Chondrocyte (in vitro differentiated cells): Measurements from ENCODE around the gene SRCIN1. TPM values are rescaled to one million over a fixed set of nuclear protein-coding genes. Genes with fewer than 3 reads are reported as not detected.
"Not testable (repeated sequence)": the region's sequence is repeated elsewhere in the genome, so short reads cannot be mapped to it uniquely, and the experiment has no call there.

Experiments used
- DNase-seq: peaks from one replicate; pipeline ENCODE4 v3.0.0; 2021; ENCODE audit warnings: mixed read lengths, low spot score
- H3K27ac Mint-ChIP-seq: one replicate; pipeline ENCODE4 v1.8.0; 2021; ENCODE audit warnings: mild to moderate bottlenecking, moderate library complexity, mixed read lengths; ENCODE audit not compliant: unreplicated experiment
- H3K27me3 Mint-ChIP-seq: 2 replicates; pipeline ENCODE4 v1.8.0; 2021; ENCODE audit warnings: low read depth, mixed read lengths
- H3K36me3 Mint-ChIP-seq: 2 replicates; pipeline ENCODE4 v1.8.0; 2021; ENCODE audit warnings: low read depth, mixed read lengths
- H3K4me1 Mint-ChIP-seq: 2 replicates; pipeline ENCODE4 v1.8.0; 2021; ENCODE audit warnings: low read depth, mild to moderate bottlenecking, mixed read lengths
- H3K4me3 Mint-ChIP-seq: one replicate; pipeline ENCODE4 v1.8.0; 2021; ENCODE audit warnings: mild to moderate bottlenecking, moderate library complexity, mixed read lengths; ENCODE audit not compliant: unreplicated experiment
- H3K9me3 Mint-ChIP-seq: 2 replicates; pipeline ENCODE4 v1.8.0; 2021; ENCODE audit warnings: low read depth, mixed read lengths
- CTCF ChIP-seq: fragments of 200-600 bp; sonication (generic); IDR thresholded peaks from 2 replicates; pipeline ENCODE4 v1.5.0; 2021; ENCODE audit warnings: antibody characterized with exemption, mild to moderate bottlenecking, moderate library complexity
- total RNA-seq: library from RNA; stranded (reverse); gene quantifications from 3 replicates; pipeline ENCODE4 v1.2.1, GENCODE V29; 2021

The SRCIN1 gene
- total RNA-seq, 1 donor from 2014 or later: 0.30 TPM

DNA sequence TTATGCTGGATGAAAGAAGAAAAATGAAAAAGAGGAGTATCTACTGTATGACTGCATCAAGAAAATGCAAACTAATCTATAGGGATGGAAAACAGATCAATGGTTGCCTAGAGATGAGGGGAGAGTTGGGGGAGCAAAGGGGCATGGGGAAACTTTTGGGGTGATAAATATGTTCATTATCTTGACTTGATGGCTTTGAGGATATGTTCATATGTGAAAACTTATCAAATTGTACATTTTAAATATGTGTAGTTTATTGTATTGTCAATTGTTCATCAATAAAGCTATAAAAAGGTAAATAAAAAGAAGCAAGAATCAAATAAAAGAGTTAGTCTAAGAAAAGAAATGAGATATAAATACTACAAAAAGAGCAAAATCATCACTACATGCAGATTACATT lies 19.7 kb upstream of the SRCIN1 start:
- no peaks in the 10 kb centered on the region for H3K9me3 Mint-ChIP-seq
- no peak overlapping the region for H3K4me3 Mint-ChIP-seq
- H3K27ac Mint-ChIP-seq: no peak overlapping the region
- TF ChIP-seq CTCF: no peak
- DNase-seq: no peak
- H3K4me1 Mint-ChIP-seq: no peaks in the 10 kb centered on the region
- peaks cover 42% of the 10 kb centered on the region for H3K27me3 Mint-ChIP-seq
- H3K36me3 Mint-ChIP-seq: no peaks in the 10 kb centered on the region

DNA sequence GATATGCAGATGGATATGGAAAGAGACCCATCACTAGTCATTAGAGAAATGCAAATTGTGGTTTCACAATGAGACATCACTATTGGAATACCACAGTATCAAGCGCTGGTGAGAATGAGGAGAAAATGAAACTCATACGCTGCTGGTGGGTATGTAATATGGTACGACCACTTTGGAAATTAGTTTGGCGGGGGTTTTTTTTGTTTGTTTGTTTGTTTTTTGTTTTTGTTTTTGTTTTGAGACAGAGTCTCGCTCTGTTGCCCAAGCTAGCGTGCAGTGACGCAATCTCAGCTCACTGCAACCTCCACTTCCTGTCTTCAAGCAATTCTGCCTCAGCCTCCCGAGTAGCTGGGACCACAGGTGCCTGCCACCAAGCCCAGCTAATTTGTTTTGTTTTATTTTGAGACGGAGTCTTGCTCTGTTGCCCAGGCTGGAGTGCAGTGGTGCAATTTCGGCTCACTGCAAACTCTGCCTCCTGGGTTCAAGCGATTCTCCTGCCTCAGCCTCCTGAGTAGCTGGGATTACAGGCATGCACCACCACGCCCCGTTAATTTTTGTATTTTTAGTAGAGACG lies 19.1 kb upstream of the SRCIN1 start:
- DNase-seq: peak; percentile 14
- peaks cover 47% of the 10 kb centered on the region for H3K27me3 Mint-ChIP-seq
- H3K4me3 Mint-ChIP-seq, H3K27ac Mint-ChIP-seq, H3K4me1 Mint-ChIP-seq, H3K9me3 Mint-ChIP-seq, H3K36me3 Mint-ChIP-seq: not testable (repeated sequence)

- TF ChIP-seq CTCF: no peak
- H3K4me3 Mint-ChIP-seq: no peak overlapping the region
- H3K27me3 Mint-ChIP-seq: peaks cover 57% of the 10 kb centered on the region
- no peaks in the 10 kb centered on the region for H3K36me3 Mint-ChIP-seq
- no peak overlapping the region for H3K27ac Mint-ChIP-seq
- no peaks in the 10 kb centered on the region for H3K4me1 Mint-ChIP-seq
- no peaks in the 10 kb centered on the region for H3K9me3 Mint-ChIP-seq
- no peak for DNase-seq
These were observed 15.8 kb upstream of the SRCIN1 start for GRCh38 chr17:38621538-38621937.

DNA sequence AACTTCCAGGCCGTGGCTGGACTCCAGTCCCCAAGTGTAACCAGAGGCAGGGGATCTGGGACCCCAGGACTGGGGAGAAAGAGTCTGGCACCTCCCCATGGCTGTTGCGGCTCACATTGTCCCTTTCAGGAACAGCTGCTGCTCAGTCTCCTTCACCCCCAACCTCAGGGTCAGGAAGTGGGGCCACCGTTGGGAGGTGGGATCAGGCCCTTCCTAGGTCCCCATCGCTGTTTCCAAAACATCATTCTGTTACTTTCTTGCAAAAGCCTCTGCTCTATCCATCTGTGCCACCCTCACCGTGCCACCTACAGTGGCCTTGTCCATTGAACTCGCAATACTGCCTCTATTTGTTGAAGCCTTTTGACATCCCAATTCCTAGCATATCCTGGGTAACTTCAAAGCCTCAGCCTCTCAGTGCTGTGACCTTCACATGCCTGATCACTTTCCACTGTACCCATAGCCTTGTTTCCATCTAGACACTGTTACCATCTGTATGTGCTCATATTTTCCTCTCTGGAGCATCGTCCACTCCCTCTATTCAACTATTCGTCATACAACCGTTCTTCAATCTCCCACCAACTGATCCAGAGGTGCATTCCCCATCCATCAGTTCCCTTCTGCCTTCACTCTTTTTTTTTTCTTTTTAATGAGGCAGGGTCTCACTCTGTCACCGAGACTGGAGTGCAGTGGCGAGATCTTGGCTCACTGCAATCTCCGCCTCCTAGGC lies 15.0 kb upstream of the SRCIN1 start:
- Mint-ChIP-seq H3K36me3 (no peaks in the 10 kb centered on the region), H3K4me1 (no peaks in the 10 kb centered on the region), H3K27me3 (peaks cover 57% of the 10 kb centered on the region), H3K27ac (no peak overlapping the region), H3K9me3 (no peaks in the 10 kb centered on the region), H3K4me3 (no peak overlapping the region)
- DNase-seq: peak; percentile 25
- no peak for TF ChIP-seq CTCF

- no peak overlapping the region for H3K4me3 Mint-ChIP-seq
- no peaks in the 10 kb centered on the region for H3K9me3 Mint-ChIP-seq
- DNase-seq: peak; percentile 29
- no peaks in the 10 kb centered on the region for H3K4me1 Mint-ChIP-seq
- TF ChIP-seq CTCF: no peak
- peaks cover 52% of the 10 kb centered on the region for H3K27me3 Mint-ChIP-seq
- no peak overlapping the region for H3K27ac Mint-ChIP-seq
- no peaks in the 10 kb centered on the region for H3K36me3 Mint-ChIP-seq
These were observed 14.3 kb upstream of the SRCIN1 start for GRCh38 chr17:38619937-38620550.

DNA sequence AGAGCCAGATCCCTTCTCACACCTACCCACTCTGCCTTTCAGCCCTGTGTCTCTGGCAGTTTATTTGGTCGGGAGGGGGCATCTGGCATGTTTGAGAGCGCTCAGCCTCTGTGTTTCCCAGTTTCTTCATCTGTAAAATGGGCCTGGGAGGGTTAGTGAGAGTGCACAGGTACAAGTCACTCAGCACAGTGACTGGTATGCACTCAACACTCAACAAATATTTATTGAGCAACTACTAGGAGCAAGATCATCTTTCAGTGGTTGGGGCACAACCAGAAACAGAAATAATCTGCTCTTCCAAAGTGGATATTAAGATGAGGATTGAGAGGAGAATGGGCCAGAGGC lies 13.7 kb upstream of the SRCIN1 start:
- H3K27me3 Mint-ChIP-seq: peaks cover 49% of the 10 kb centered on the region
- no peak for DNase-seq
- H3K27ac Mint-ChIP-seq: no peak overlapping the region
- H3K36me3 Mint-ChIP-seq: no peaks in the 10 kb centered on the region
- H3K4me1 Mint-ChIP-seq: no peaks in the 10 kb centered on the region
- no peak for TF ChIP-seq CTCF
- H3K9me3 Mint-ChIP-seq: no peaks in the 10 kb centered on the region
- H3K4me3 Mint-ChIP-seq: no peak overlapping the region
